Esophagus muscularis mucosa (tissue), 4 donors: ENCODE results near the gene RSPH3. TPM values are rescaled to one million over a fixed set of nuclear protein-coding genes. Genes with fewer than 3 reads are reported as not detected.

Source experiments
- DNase-seq: peaks from one replicate; pipeline ENCODE4 v3.0.0-alpha.2; 2017; ENCODE audit errors: extremely low spot score
- H3K27ac ChIP-seq, 4 donors: fragments of 200-600 bp; sonication (generic); replicated peaks in 1 of 4; 1 replicate in 3 of 4; 2 replicates in 1 of 4; pipeline ENCODE4 v1.5.1; 2016 to 2019; ENCODE audit warnings: mild to moderate bottlenecking in 1 of 4
- H3K27me3 ChIP-seq, 4 donors: fragments of 200-600 bp; sonication (generic); one replicate each; pipeline versions ENCODE4 v1.5.1 to v1.6.0; 2016 to 2019
- H3K36me3 ChIP-seq, 4 donors: fragments of 200-600 bp; sonication (generic); one replicate each; pipeline ENCODE4 v1.5.1; 2016 to 2019
- H3K4me1 ChIP-seq, 4 donors: fragments of 200-600 bp; sonication (generic); one replicate each; pipeline ENCODE4 v1.5.1; 2016 to 2019
- H3K4me3 ChIP-seq, 4 donors: fragments of 200-600 bp; sonication (generic); 1 replicate in 2 of 4; 2 replicates in 2 of 4; pipeline ENCODE4 v1.5.1; 2016 to 2019; ENCODE audit warnings: mild to moderate bottlenecking in 4 of 4, moderate library complexity in 1 of 4
- H3K9me3 ChIP-seq, 4 donors: fragments of 200-600 bp; sonication (generic); 1 replicate in 3 of 4; 2 replicates in 1 of 4; pipeline ENCODE4 v1.5.1; 2016 to 2019
- CTCF ChIP-seq, 3 experiments: fragments of 200-600 bp in 2 of 3; fragments of 450-650 bp in 1 of 3; sonication (generic) in 2 of 3; IDR thresholded peaks; one replicate each; pipeline ENCODE4 v1.5.1; 2017 to 2019; ENCODE audit warnings: antibody characterized with exemption in 3 of 3, mild to moderate bottlenecking in 2 of 3, moderate library complexity in 1 of 3
- EP300 ChIP-seq: sonication (generic); formaldehyde crosslinking; IDR thresholded peaks from one replicate; pipeline ENCODE4 v1.6.1; 2017; ENCODE audit warnings: antibody characterized with exemption
- POLR2A ChIP-seq: fragments of 450-650 bp; IDR thresholded peaks from one replicate; pipeline ENCODE4 v1.6.1; 2017; ENCODE audit warnings: antibody characterized with exemption, moderate library complexity, mild to moderate bottlenecking, low read depth
- POLR2AphosphoS5 ChIP-seq, 2 donors: sonication (generic); formaldehyde crosslinking; IDR thresholded peaks; one replicate each; pipeline ENCODE4 v1.6.1; 2017; ENCODE audit warnings: antibody characterized with exemption in 2 of 2
- WGBS: methylation state at CpG from one replicate; pipeline ENCODE4 v1.1.5; 2018; 5-methylcytosine and 5-hydroxymethylcytosine counted together
- intact Hi-C: fragments of 100-400 bp; cut with DNase I; formaldehyde crosslinking; loops from one replicate; pipeline ENCODE4 v1.15.1; 2023
- total RNA-seq, 4 donors: library from RNA; depleted of rRNA; stranded (reverse); fragments of >200 nt; gene quantifications; one replicate each; pipeline versions ENCODE4 v1.1.0 to v1.2.1, GENCODE V29; 2016

Gene RSPH3
- total RNA-seq, 4 donors from 2014 or later: 10.6 to 21.5 (median 18.1) TPM

- Histone ChIP-seq H3K27me3 (peaks cover 0 to 17% (median 0%) of the 10 kb centered on the region in 4 donors), H3K4me3 (no peak overlapping the region), H3K9me3 (peaks cover 0 to 10% (median 4%) of the 10 kb centered on the region in 4 donors), H3K36me3 (no peaks in the 10 kb centered on the region), H3K4me1 (peaks cover 0 to 14% (median 10%) of the 10 kb centered on the region in 4 donors), H3K27ac (no peak overlapping the region)
- DNase-seq: no peak
- no peak for TF ChIP-seq EP300
- no peak for TF ChIP-seq POLR2AphosphoS5 (IDR thresholded peaks at IDR 0.05)
- TF ChIP-seq CTCF (IDR thresholded peaks at IDR 0.05): no peak
- TF ChIP-seq POLR2A: no peak
- WGBS: 87% methylated on average over 11 of the region's 11 CpGs
- intact Hi-C loops: no loop called here
Measured at GRCh38 chr6:158938220-158938619, 61.8 kb downstream of the RSPH3 start.

- WGBS: 91% methylated on average over 5 of the region's 5 CpGs
- Histone ChIP-seq H3K4me3 (no peak overlapping the region), H3K27me3 (peaks cover 0 to 3% (median 0%) of the 10 kb centered on the region in 4 donors), H3K9me3 (no peaks in the 10 kb centered on the region), H3K4me1 (peaks cover 0 to 9% (median 5%) of the 10 kb centered on the region in 4 donors), H3K36me3 (no peaks in the 10 kb centered on the region), H3K27ac (no peak overlapping the region)
- TF ChIP-seq POLR2A (no peak), POLR2AphosphoS5 (IDR thresholded peaks at IDR 0.05) (no peak), CTCF (IDR thresholded peaks at IDR 0.05) (no peak)
- intact Hi-C loops: no loop called here
- DNase-seq: no peak
Measured at GRCh38 chr6:158934157-158934556, 65.8 kb downstream of the RSPH3 start.

- TF ChIP-seq POLR2AphosphoS5 (IDR thresholded peaks at IDR 0.05): no peak
- TF ChIP-seq CTCF (IDR thresholded peaks at IDR 0.05): no peak
- TF ChIP-seq EP300: no peak
- no peak for TF ChIP-seq POLR2A
- intact Hi-C loops: no loop called here
- DNase-seq: no peak
- no peaks in the 10 kb centered on the region for H3K36me3 ChIP-seq
- H3K9me3 ChIP-seq: no peaks in the 10 kb centered on the region
- no peaks in the 10 kb centered on the region for H3K4me1 ChIP-seq
- H3K27ac ChIP-seq: no peak overlapping the region
- 82% methylated on average over 4 of the region's 4 CpGs for WGBS
- H3K4me3 ChIP-seq: no peak overlapping the region
- no peaks in the 10 kb centered on the region for H3K27me3 ChIP-seq
Measured at GRCh38 chr6:158933079-158933595, 66.9 kb downstream of the RSPH3 start.

GRCh38 chr6:158928068-158928467 lies 71.9 kb downstream of the RSPH3 start:
- no peak for DNase-seq
- Histone ChIP-seq H3K36me3 (no peaks in the 10 kb centered on the region), H3K27me3 (no peaks in the 10 kb centered on the region), H3K4me1 (no peaks in the 10 kb centered on the region), H3K4me3 (no peak overlapping the region), H3K27ac (no peak overlapping the region), H3K9me3 (no peaks in the 10 kb centered on the region)
- TF ChIP-seq EP300 (no peak), CTCF (IDR thresholded peaks at IDR 0.05) (no peak), POLR2AphosphoS5 (IDR thresholded peaks at IDR 0.05) (no peak), POLR2A (no peak)
- intact Hi-C loops: no loop called here
- WGBS: 98% methylated on average over 2 of the region's 2 CpGs

GRCh38 chr6:158926414-158926813 lies 73.6 kb downstream of the RSPH3 start:
- DNase-seq: no peak
- Histone ChIP-seq H3K27me3 (no peaks in the 10 kb centered on the region), H3K9me3 (no peaks in the 10 kb centered on the region), H3K4me3 (no peak overlapping the region), H3K27ac (no peak overlapping the region), H3K4me1 (no peaks in the 10 kb centered on the region), H3K36me3 (no peaks in the 10 kb centered on the region)
- WGBS: 89% methylated on average over 6 of the region's 6 CpGs
- TF ChIP-seq EP300: no peak
- TF ChIP-seq POLR2A: no peak
- TF ChIP-seq POLR2AphosphoS5 (IDR thresholded peaks at IDR 0.05): no peak
- no peak for TF ChIP-seq CTCF (IDR thresholded peaks at IDR 0.05)
- intact Hi-C loops: no loop called here
